ENCODE measurements around the gene HAPLN3.
A peak's percentile ranks its signal among the peaks of the same experiment; 100 is the strongest.

The HAPLN3 gene

GRCh38 chr15:88905576-88905975 lies 10.2 kb upstream of the HAPLN3 start:
- TF ChIP-seq REST (IDR thresholded peaks at IDR 0.05; ENCODE audit: insufficient replicate concordance, low read depth) = no peak
- no peak for TF ChIP-seq CTCF (IDR thresholded peaks at IDR 0.05; ENCODE audit: insufficient read depth, low read length)
- no peak for TF ChIP-seq POLR2AphosphoS5 (IDR thresholded peaks at IDR 0.05; ENCODE audit: low read depth)
- no peak for TF ChIP-seq SPI1 (IDR thresholded peaks at IDR 0.05; ENCODE audit: borderline replicate concordance, low read depth)
- no peak for TF ChIP-seq GABPA (IDR thresholded peaks at IDR 0.05; ENCODE audit: low read depth)
- Histone ChIP-seq H3K27me3 (ENCODE audit: insufficient read depth, poor library complexity, severe bottlenecking) (no peaks in the 10 kb centered on the region), H3K4me3 (replicated peaks; ENCODE audit: insufficient read depth, low read length) (no peak overlapping the region), H3K27ac (replicated peaks) (no peak overlapping the region)
- no peak for DNase-seq (ENCODE audit: low read depth in 1 of 2, low spot score in 1 of 2)

DNA sequence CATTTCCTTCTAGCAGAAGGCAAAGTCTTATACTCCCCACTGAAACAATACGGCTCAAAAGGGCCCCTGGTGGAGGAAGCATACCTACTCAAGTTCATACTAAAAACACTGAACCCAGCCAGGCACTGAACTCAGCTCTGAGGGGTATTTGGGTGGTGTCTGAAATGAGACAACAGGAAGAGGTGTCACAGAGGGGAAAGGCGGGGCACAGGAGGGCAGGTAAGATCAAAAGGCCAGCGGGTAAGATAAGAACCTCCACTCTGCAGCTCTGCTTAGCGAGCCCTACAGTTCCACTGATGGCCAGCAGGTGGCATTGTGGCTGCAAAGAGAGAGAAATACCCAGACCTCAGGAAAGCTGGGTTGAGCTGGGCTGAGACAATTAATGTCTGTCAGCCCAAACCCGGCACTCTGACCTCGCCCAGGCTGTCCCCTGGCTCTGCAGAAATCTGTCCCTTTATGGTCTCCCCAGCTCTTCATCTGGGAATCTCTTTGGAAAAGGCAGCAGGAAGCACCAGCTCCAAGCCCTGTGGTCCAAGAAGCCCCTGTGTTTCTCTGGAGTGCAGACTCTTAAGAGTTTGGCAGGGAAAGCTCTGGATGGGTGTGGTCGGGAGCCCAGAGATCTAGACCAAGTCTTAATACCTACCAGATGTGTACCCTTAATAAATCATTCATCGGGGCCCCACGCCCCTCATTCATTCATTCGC lies 9.4 kb upstream of the HAPLN3 start:
- no peak overlapping the region for H3K4me3 ChIP-seq (replicated peaks; ENCODE audit: insufficient read depth, low read length)
- TF ChIP-seq GABPA (IDR thresholded peaks at IDR 0.05; ENCODE audit: low read depth) (no peak), CTCF (IDR thresholded peaks at IDR 0.05; ENCODE audit: insufficient read depth, low read length) (peak; percentile 97)
- peak; percentile 18 to 66 for DNase-seq (ENCODE audit: low read depth in 1 of 2, low spot score in 1 of 2)
- H3K27me3 ChIP-seq (ENCODE audit: insufficient read depth, poor library complexity, severe bottlenecking) = no peaks in the 10 kb centered on the region
- no peak overlapping the region for H3K27ac ChIP-seq (replicated peaks)

DNA sequence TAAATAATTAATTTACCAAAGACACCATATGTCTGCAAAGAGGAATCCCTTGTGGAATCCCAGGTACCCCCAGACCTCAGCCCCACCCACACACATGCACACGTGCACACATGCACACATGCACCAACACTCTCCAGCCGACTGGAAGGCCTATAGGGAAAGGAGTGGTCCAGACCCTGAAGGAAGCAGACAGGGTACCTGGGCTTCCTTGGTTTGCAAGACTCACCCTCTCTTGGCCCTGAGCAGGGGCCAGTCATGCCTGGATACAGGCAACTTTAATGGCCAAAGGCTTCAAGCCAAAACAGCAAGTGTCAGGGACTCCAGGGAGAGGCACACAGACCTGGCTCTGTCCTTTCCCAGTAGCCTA lies 8.9 kb upstream of the HAPLN3 start:
- no peak overlapping the region for H3K4me3 ChIP-seq (replicated peaks; ENCODE audit: insufficient read depth, low read length)
- H3K27ac ChIP-seq (replicated peaks) = no peak overlapping the region
- H3K27me3 ChIP-seq (ENCODE audit: insufficient read depth, poor library complexity, severe bottlenecking) = no peaks in the 10 kb centered on the region
- no peak for DNase-seq (ENCODE audit: low read depth in 1 of 2, low spot score in 1 of 2)
- no peak for TF ChIP-seq POLR2AphosphoS5 (IDR thresholded peaks at IDR 0.05; ENCODE audit: low read depth)
- TF ChIP-seq REST (IDR thresholded peaks at IDR 0.05; ENCODE audit: insufficient replicate concordance, low read depth) = no peak
- no peak for TF ChIP-seq CTCF (IDR thresholded peaks at IDR 0.05; ENCODE audit: insufficient read depth, low read length)
- no peak for TF ChIP-seq GABPA (IDR thresholded peaks at IDR 0.05; ENCODE audit: low read depth)
- no peak for TF ChIP-seq SPI1 (IDR thresholded peaks at IDR 0.05; ENCODE audit: borderline replicate concordance, low read depth)

DNA sequence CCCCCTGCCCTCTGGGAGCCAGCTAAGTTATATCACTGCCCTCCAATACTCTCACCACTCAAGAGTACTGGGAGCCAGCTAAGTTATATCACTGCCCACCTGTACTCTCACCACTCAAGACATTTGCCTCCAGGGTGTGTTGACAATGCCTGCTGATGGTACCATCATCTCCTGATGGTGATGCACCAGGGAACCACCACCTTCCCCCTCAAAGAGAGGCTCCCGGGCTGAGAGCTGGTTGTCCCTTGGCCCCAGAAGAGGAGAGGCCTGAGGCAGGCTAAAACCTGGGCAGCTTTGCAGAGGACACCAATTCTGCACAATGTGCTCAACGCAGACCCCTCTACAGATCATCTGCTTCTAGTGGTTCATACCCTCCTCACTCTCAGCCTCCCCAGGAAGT lies 7.5 kb upstream of the HAPLN3 start:
- H3K27ac ChIP-seq (replicated peaks) = no peak overlapping the region
- H3K4me3 ChIP-seq (replicated peaks; ENCODE audit: insufficient read depth, low read length) = no peak overlapping the region
- H3K27me3 ChIP-seq (ENCODE audit: insufficient read depth, poor library complexity, severe bottlenecking) = no peaks in the 10 kb centered on the region
- DNase-seq (ENCODE audit: low read depth in 1 of 2, low spot score in 1 of 2) = no peak
- TF ChIP-seq GABPA (IDR thresholded peaks at IDR 0.05; ENCODE audit: low read depth) = no peak
- no peak for TF ChIP-seq REST (IDR thresholded peaks at IDR 0.05; ENCODE audit: insufficient replicate concordance, low read depth)
- TF ChIP-seq POLR2AphosphoS5 (IDR thresholded peaks at IDR 0.05; ENCODE audit: low read depth) = no peak
